Nephron progenitor cell (in vitro differentiated cells): ENCODE measurements around the gene CAMKMT.
A peak's percentile ranks its signal among the peaks of the same experiment; 100 is the strongest.

ENCODE experiments used
- DNase-seq: peaks from one replicate; pipeline ENCODE4 v3.0.0; 2021
- H3K27ac Mint-ChIP-seq: 2 replicates; pipeline ENCODE4 v1.8.0; 2021; ENCODE audit warnings: mild to moderate bottlenecking, moderate library complexity, mixed read lengths
- H3K27me3 Mint-ChIP-seq: 2 replicates; pipeline ENCODE4 v1.8.0; 2021; ENCODE audit warnings: mild to moderate bottlenecking, low read depth, mixed read lengths; ENCODE audit not compliant: poor library complexity
- H3K36me3 Mint-ChIP-seq: 2 replicates; pipeline ENCODE4 v1.8.0; 2021; ENCODE audit warnings: low read depth, mixed read lengths
- H3K4me1 Mint-ChIP-seq: 2 replicates; pipeline ENCODE4 v1.8.0; 2021; ENCODE audit warnings: mixed read lengths
- H3K4me3 Mint-ChIP-seq: 2 replicates; pipeline ENCODE4 v1.8.0; 2021; ENCODE audit warnings: mild to moderate bottlenecking, moderate library complexity, mixed read lengths
- H3K9me3 Mint-ChIP-seq: 2 replicates; pipeline ENCODE4 v1.8.0; 2021; ENCODE audit warnings: mild to moderate bottlenecking, moderate library complexity, mixed read lengths
- CTCF ChIP-seq: fragments of 200-600 bp; sonication (generic); IDR thresholded peaks from 2 replicates; pipeline ENCODE4 v1.5.0; 2021; ENCODE audit warnings: antibody characterized with exemption

The CAMKMT gene

DNA sequence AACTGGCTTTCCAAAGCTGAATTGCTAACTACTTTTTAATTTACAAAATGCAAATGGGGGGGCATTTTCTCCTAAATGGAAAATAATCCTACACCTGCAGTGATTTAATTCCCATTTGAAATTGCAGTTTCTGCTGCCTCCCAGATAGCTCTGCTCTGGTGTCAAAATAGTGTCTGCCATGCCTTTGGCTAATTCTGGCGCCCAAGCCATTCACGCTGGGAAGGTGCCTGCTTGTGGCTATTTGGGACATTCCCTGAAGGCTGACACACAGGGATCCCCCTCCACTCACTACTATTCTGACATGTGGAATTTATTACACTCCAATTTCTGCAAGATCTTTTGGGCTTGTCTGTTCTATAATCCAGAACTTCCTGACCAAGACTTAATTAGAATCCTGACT is 451.4 kb downstream of the CAMKMT start:
- peaks cover 3% of the 10 kb centered on the region for H3K9me3 Mint-ChIP-seq
- peaks cover 80% of the 10 kb centered on the region for H3K27me3 Mint-ChIP-seq
- no peaks in the 10 kb centered on the region for H3K4me1 Mint-ChIP-seq
- no peak overlapping the region for H3K4me3 Mint-ChIP-seq
- no peak for TF ChIP-seq CTCF
- H3K27ac Mint-ChIP-seq = no peak overlapping the region
- no peak for DNase-seq
- no peaks in the 10 kb centered on the region for H3K36me3 Mint-ChIP-seq

DNA sequence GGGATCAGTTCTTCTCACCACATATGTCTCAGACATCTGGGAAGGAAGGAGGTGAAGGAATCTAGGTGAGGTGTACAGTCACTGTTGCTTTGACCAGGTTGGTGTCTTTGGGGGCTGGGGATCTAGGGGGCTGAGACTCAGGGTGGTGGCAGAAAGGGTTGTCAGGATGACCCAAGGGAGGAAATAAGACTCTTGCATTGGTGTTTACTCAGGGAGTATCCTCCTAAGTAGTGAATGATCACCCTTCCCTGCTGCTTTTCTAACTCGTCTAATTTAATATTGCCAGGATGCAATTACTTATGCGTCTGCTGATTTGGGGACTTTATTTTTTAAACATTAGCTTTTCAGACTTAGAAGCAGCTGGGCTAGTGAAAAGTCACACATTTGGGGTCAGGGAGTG is 451.9 kb downstream of the CAMKMT start:
- H3K4me3 Mint-ChIP-seq = no peak overlapping the region

GRCh38 chr2:44817256-44817655 is 455.5 kb downstream of the CAMKMT start:
- Mint-ChIP-seq H3K9me3 (peaks cover 3% of the 10 kb centered on the region), H3K4me1 (peaks cover 18% of the 10 kb centered on the region), H3K27me3 (peaks cover 53% of the 10 kb centered on the region), H3K27ac (no peak overlapping the region), H3K36me3 (no peaks in the 10 kb centered on the region), H3K4me3 (no peak overlapping the region)
- DNase-seq = no peak
- no peak for TF ChIP-seq CTCF

More for the DNA sequence above, 451.9 kb downstream of the CAMKMT start:
- no peak for TF ChIP-seq CTCF
- no peak for DNase-seq
- H3K27me3 Mint-ChIP-seq = peaks cover 75% of the 10 kb centered on the region
- peaks cover 3% of the 10 kb centered on the region for H3K9me3 Mint-ChIP-seq
- no peak overlapping the region for H3K27ac Mint-ChIP-seq
- no peaks in the 10 kb centered on the region for H3K4me1 Mint-ChIP-seq
- H3K36me3 Mint-ChIP-seq = no peaks in the 10 kb centered on the region

GRCh38 chr2:44817673-44818335 is 456.1 kb downstream of the CAMKMT start:
- no peak overlapping the region for H3K27ac Mint-ChIP-seq
- DNase-seq = no peak
- H3K36me3 Mint-ChIP-seq = no peaks in the 10 kb centered on the region
- H3K27me3 Mint-ChIP-seq = peaks cover 49% of the 10 kb centered on the region
- peaks cover 3% of the 10 kb centered on the region for H3K9me3 Mint-ChIP-seq
- TF ChIP-seq CTCF = no peak
- H3K4me1 Mint-ChIP-seq = peaks cover 24% of the 10 kb centered on the region
- no peak overlapping the region for H3K4me3 Mint-ChIP-seq

DNA sequence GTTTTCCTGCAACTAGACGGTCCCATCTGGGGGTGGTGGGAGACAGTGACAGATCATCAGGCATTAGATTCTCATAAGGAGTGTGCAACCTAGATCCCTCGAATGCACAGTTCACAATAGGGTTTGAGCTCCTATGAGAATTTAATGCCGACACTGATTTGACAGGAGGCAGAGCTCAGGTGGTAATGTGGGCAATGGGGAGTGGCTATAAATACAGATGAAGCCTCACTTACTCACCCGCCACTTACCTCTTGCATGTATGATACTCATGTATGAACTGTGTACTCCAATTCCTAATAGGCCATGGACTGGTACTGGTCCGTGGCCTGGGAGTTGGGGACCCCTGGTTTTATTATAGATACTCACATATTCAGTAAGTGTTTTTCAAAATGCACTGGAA is 457.3 kb downstream of the CAMKMT start:
- DNase-seq = no peak
- no peak overlapping the region for H3K4me3 Mint-ChIP-seq
- no peak overlapping the region for H3K27ac Mint-ChIP-seq
- no peak for TF ChIP-seq CTCF
- peaks cover 26% of the 10 kb centered on the region for H3K4me1 Mint-ChIP-seq
- peaks cover 3% of the 10 kb centered on the region for H3K9me3 Mint-ChIP-seq
- H3K36me3 Mint-ChIP-seq = no peaks in the 10 kb centered on the region
- peaks cover 39% of the 10 kb centered on the region for H3K27me3 Mint-ChIP-seq

DNA sequence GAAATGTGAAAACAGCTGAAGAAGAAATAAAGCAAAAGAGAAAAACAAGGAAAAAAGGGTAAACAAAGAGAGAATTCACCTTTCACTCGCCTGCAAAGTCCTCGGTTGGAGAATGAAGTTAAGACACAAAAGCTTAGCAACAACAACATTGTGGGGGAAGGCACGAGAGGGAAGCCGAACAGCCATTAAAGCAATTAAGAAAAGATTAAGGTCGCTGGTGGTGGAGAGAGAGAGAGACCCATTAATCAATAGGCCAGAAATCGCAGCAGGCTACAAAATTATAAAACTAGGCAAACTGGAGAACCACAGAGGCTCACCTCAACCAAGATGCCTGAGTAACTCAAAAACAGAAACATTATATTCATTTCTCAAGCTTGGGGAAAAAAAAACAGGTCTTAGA is 459.8 kb downstream of the CAMKMT start:
- Mint-ChIP-seq H3K9me3 (peaks cover 3% of the 10 kb centered on the region), H3K4me1 (peaks cover 37% of the 10 kb centered on the region), H3K27me3 (peaks cover 26% of the 10 kb centered on the region), H3K4me3 (no peak overlapping the region), H3K36me3 (no peaks in the 10 kb centered on the region), H3K27ac (peak overlapping the region; percentile 70)
- no peak for TF ChIP-seq CTCF
- no peak for DNase-seq
